ENCODE results near the gene NEDD9. TPM values are rescaled to one million over a fixed set of nuclear protein-coding genes. Genes with fewer than 3 reads are reported as not detected.

Gene NEDD9
- total RNA-seq, result 116 and 127 TPM in 2 replicates

GRCh38 chr6:11232193-11232769 lies at the start of gene NEDD9:
Gene NEDD9, minus strand, starts transcription at chr6:11232668. Its CDS starts 153 bp downstream, at chr6:11232515.

Other genes with a start within 250 kb of the NEDD9 start
- gene ELOVL2, start 188.4 kb downstream of the NEDD9 start, total RNA-seq, result 0.05 TPM in 1 of 2 replicates, not detected in the other
- 12.6 and 17.5 TPM in 2 replicates for gene SMIM13, start 138.8 kb downstream of the NEDD9 start, total RNA-seq
- 6.5 and 7.2 TPM in 2 replicates for gene ERVFRD-1, start 120.9 kb downstream of the NEDD9 start, total RNA-seq

All from mammary microvascular endothelial cell (primary cell).